ENCODE data around the gene CCDC78. TPM values are rescaled to one million over a fixed set of nuclear protein-coding genes. Genes with fewer than 3 reads are reported as not detected.

The CCDC78 gene
- total RNA-seq, 1 experiment from 2014 or later, result 20.2 TPM

DNA sequence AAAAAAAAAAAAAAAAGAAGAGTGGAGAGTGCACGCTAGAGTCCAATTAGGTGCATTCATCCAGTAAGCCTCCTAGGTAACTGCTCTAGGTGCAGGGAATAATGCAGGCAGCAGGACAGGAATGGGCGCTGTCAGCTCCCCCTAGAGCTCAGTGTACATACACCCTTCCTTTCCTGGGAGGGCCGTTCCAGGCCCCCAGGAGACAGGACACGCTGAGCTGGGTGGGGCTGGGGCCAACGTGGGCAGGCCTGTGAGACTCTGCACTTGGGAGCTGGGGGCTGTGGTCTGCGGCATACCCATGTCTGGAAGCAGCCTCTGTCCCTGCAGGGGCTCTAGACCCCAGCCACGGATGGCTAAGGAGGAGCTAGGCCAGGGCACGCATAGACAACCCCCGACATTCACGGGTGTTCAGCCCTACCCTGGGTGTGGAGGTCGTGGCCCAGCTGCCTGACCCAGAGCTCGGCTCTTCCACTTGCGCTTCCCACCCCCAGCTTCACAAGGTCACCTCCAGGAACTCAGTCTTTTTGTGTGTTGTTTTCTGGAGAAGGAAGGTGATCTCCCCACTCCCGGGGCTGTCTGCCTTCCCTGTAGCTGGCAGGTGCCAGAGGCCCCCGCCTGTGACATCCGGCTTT lies 6.3 kb downstream of the CCDC78 start:
- no peaks in the 10 kb centered on the region for H3K9me3 Mint-ChIP-seq
- H3K36me3 Mint-ChIP-seq, result no peaks in the 10 kb centered on the region; the same call in 1 of the 2 replicates
- no peak for ATAC-seq
- H3K4me1 Mint-ChIP-seq, result peaks cover 16% of the 10 kb centered on the region
- H3K27me3 Mint-ChIP-seq (ENCODE audit: low read depth), result peaks cover 15% of the 10 kb centered on the region
- peak overlapping the region; percentile 74 for H3K4me3 Mint-ChIP-seq
- no peak for TF ChIP-seq JUN (CRISPR knock-in tag; IDR thresholded peaks at IDR 0.05)
- no peak for TF ChIP-seq HMGA2 (CRISPR knock-in tag; IDR thresholded peaks at IDR 0.05)
- TF ChIP-seq, protein P1, sequence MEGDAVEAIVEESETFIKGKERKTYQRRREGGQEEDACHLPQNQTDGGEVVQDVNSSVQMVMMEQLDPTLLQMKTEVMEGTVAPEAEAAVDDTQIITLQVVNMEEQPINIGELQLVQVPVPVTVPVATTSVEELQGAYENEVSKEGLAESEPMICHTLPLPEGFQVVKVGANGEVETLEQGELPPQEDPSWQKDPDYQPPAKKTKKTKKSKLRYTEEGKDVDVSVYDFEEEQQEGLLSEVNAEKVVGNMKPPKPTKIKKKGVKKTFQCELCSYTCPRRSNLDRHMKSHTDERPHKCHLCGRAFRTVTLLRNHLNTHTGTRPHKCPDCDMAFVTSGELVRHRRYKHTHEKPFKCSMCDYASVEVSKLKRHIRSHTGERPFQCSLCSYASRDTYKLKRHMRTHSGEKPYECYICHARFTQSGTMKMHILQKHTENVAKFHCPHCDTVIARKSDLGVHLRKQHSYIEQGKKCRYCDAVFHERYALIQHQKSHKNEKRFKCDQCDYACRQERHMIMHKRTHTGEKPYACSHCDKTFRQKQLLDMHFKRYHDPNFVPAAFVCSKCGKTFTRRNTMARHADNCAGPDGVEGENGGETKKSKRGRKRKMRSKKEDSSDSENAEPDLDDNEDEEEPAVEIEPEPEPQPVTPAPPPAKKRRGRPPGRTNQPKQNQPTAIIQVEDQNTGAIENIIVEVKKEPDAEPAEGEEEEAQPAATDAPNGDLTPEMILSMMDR (IDR thresholded peaks at IDR 0.05), result no peak; the same call in 1 of the 2 replicates
- no peak for TF ChIP-seq TEAD1 (CRISPR knock-in tag; IDR thresholded peaks at IDR 0.05)
- CTCF ChIA-PET, result interaction anchor here (0.6 to 2.8 kb wide), 22 partner anchors 8 to 426 kb away, joined by 3 to 22 read pairs (median 5); partner anchors contain the start of genes CHTF18, GNG13, JMJD8 and RHBDL1
- POLR2A ChIA-PET, result interaction anchor here (0.7 to 2.9 kb wide), 13 partner anchors 8 to 90 kb away, joined by 3 to 10 read pairs (median 3); partner anchors contain the start of genes CIAO3, RHOT2, STUB1 and WDR24
- peak overlapping the region; percentile 63 for H3K27ac Mint-ChIP-seq
- no peak for DNase-seq (ENCODE audit: low spot score)

DNA sequence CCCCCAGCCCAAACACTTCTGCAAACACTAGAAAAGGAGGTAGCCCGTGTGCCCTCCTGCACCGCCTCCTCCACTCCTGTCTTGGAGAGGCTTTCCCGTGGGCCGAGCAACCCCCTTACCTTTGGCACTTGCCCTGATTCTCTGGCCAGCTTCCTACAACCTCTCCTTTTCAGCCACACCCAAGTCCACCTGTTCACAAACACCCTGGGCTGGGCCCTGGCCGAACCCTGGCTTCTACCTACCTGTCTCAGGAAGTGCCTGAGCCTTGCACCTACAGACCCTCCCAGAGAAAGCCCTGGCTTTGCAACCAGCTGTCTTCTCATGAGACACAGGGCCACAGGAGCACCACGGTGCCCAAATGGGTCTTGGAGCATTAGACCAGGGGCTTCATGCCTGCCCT lies 7.3 kb downstream of the CCDC78 start:
- H3K27ac Mint-ChIP-seq, result no peak overlapping the region
- ATAC-seq (no peak), DNase-seq (ENCODE audit: low spot score) (no peak)
- CTCF ChIA-PET, result interaction anchor here (1.5 to 2.8 kb wide), 4 partner anchors 9 to 66 kb away, joined by 7 to 19 read pairs (median 10); partner anchors contain the start of gene RHBDL1
- H3K4me1 Mint-ChIP-seq, result peaks cover 16% of the 10 kb centered on the region
- H3K9me3 Mint-ChIP-seq, result no peaks in the 10 kb centered on the region
- H3K36me3 Mint-ChIP-seq, result no peaks in the 10 kb centered on the region; the same call in 1 of the 2 replicates
- peaks cover 22% of the 10 kb centered on the region for H3K27me3 Mint-ChIP-seq (ENCODE audit: low read depth)
- TF ChIP-seq CBFB (CRISPR knock-in tag; IDR thresholded peaks at IDR 0.05; ENCODE audit: low read depth) (no peak), SMAD4 (CRISPR knock-in tag; IDR thresholded peaks at IDR 0.05) (no peak)
- TF ChIP-seq, protein P2, sequence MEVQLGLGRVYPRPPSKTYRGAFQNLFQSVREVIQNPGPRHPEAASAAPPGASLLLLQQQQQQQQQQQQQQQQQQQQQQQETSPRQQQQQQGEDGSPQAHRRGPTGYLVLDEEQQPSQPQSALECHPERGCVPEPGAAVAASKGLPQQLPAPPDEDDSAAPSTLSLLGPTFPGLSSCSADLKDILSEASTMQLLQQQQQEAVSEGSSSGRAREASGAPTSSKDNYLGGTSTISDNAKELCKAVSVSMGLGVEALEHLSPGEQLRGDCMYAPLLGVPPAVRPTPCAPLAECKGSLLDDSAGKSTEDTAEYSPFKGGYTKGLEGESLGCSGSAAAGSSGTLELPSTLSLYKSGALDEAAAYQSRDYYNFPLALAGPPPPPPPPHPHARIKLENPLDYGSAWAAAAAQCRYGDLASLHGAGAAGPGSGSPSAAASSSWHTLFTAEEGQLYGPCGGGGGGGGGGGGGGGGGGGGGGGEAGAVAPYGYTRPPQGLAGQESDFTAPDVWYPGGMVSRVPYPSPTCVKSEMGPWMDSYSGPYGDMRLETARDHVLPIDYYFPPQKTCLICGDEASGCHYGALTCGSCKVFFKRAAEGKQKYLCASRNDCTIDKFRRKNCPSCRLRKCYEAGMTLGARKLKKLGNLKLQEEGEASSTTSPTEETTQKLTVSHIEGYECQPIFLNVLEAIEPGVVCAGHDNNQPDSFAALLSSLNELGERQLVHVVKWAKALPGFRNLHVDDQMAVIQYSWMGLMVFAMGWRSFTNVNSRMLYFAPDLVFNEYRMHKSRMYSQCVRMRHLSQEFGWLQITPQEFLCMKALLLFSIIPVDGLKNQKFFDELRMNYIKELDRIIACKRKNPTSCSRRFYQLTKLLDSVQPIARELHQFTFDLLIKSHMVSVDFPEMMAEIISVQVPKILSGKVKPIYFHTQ (CRISPR knock-in tag; IDR thresholded peaks at IDR 0.05), result no peak
- TF ChIP-seq, protein P3, sequence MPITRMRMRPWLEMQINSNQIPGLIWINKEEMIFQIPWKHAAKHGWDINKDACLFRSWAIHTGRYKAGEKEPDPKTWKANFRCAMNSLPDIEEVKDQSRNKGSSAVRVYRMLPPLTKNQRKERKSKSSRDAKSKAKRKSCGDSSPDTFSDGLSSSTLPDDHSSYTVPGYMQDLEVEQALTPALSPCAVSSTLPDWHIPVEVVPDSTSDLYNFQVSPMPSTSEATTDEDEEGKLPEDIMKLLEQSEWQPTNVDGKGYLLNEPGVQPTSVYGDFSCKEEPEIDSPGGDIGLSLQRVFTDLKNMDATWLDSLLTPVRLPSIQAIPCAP (CRISPR knock-in tag; IDR thresholded peaks at IDR 0.05), result no peak
- TF ChIP-seq, protein P4, sequence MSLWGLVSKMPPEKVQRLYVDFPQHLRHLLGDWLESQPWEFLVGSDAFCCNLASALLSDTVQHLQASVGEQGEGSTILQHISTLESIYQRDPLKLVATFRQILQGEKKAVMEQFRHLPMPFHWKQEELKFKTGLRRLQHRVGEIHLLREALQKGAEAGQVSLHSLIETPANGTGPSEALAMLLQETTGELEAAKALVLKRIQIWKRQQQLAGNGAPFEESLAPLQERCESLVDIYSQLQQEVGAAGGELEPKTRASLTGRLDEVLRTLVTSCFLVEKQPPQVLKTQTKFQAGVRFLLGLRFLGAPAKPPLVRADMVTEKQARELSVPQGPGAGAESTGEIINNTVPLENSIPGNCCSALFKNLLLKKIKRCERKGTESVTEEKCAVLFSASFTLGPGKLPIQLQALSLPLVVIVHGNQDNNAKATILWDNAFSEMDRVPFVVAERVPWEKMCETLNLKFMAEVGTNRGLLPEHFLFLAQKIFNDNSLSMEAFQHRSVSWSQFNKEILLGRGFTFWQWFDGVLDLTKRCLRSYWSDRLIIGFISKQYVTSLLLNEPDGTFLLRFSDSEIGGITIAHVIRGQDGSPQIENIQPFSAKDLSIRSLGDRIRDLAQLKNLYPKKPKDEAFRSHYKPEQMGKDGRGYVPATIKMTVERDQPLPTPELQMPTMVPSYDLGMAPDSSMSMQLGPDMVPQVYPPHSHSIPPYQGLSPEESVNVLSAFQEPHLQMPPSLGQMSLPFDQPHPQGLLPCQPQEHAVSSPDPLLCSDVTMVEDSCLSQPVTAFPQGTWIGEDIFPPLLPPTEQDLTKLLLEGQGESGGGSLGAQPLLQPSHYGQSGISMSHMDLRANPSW (CRISPR knock-in tag; conservative IDR thresholded peaks at IDR 0.05; ENCODE audit: low read depth), result no peak
- TF ChIP-seq, protein P5, sequence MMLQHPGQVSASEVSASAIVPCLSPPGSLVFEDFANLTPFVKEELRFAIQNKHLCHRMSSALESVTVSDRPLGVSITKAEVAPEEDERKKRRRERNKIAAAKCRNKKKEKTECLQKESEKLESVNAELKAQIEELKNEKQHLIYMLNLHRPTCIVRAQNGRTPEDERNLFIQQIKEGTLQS (CRISPR knock-in tag; conservative IDR thresholded peaks at IDR 0.05), result no peak
- peak overlapping the region; percentile 45 for H3K4me3 Mint-ChIP-seq
- POLR2A ChIA-PET, result no interaction called here

DNA sequence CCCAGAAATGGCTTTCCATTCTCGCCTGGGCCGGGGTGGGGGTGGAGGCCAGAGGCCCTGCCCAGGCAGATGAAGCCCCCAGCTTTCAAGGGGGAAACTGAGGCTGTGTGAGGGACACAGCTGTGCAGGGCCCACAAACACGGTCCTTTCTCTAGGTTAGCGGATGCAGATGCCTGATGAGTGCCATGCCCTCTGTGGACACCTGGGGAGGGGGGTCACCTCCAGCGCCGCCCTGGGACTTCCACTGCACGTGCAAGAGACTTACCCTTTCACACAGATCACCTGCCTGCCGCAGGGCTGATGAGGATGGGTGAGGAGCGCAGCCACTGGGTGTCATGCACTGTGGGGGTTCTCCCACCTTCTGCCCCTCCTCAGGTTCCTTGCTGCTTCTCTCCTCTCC lies 7.9 kb downstream of the CCDC78 start:
- CTCF ChIA-PET, result no interaction called here
- H3K27ac Mint-ChIP-seq, result no peak overlapping the region
- H3K9me3 Mint-ChIP-seq, result no peaks in the 10 kb centered on the region

More for the DNA sequence above, 7.9 kb downstream of the CCDC78 start:
- DNase-seq (ENCODE audit: low spot score) (no peak), ATAC-seq (no peak)
- TF ChIP-seq TEAD4 (CRISPR knock-in tag; IDR thresholded peaks at IDR 0.05), result no peak
- TF ChIP-seq ZNF317 (CRISPR knock-in tag; IDR thresholded peaks at IDR 0.05; ENCODE audit: borderline replicate concordance, low read depth), result no peak
- 0 out of 2 replicates have a peak, but pooled peaks have one; percentile 7 for TF ChIP-seq EMX1 (CRISPR knock-in tag; IDR thresholded peaks at IDR 0.05)
- no peak for TF ChIP-seq ZNF138 (CRISPR knock-in tag; conservative IDR thresholded peaks at IDR 0.05)
- TF ChIP-seq PRRX2 (CRISPR knock-in tag; IDR thresholded peaks at IDR 0.05), result no peak
- POLR2A ChIA-PET, result no interaction called here
- H3K36me3 Mint-ChIP-seq, result no peaks in the 10 kb centered on the region; the same call in 1 of the 2 replicates
- H3K4me1 Mint-ChIP-seq, result peaks cover 16% of the 10 kb centered on the region
- H3K27me3 Mint-ChIP-seq (ENCODE audit: low read depth), result peaks cover 27% of the 10 kb centered on the region
- no peak overlapping the region for H3K4me3 Mint-ChIP-seq

All from WTC11 (cell line).